Left lobe of liver (tissue), 2 donors: Measurements from ENCODE around the gene IL13RA1. TPM values are rescaled to one million over a fixed set of nuclear protein-coding genes. Genes with fewer than 3 reads are reported as not detected.
"Not testable (repeated sequence)": the region's sequence is repeated elsewhere in the genome, so short reads cannot be mapped to it uniquely, and the experiment has no call there.

ENCODE experiments used
- ATAC-seq: fragments of 200-7000 bp; cut with Tn5 transposase; one replicate; pipeline ENCODE4 v1.9.1; 2020; ENCODE audit warnings: mild to moderate bottlenecking, moderate library complexity
- DNase-seq: peaks from one replicate; pipeline ENCODE4 v3.0.0-alpha.2; 2020; ENCODE audit warnings: low spot score
- total RNA-seq: library from RNA; stranded (reverse); gene quantifications from one replicate; pipeline ENCODE4 v1.2.1, GENCODE V29; 2021
- donor health status: DM: no; HTN: no; CAD: no; lungs with moderate emphysema.
- donor health status: DM: no; HTN: yes; CAD: no.

IL13RA1 gene
- 72.5 TPM for total RNA-seq

DNA sequence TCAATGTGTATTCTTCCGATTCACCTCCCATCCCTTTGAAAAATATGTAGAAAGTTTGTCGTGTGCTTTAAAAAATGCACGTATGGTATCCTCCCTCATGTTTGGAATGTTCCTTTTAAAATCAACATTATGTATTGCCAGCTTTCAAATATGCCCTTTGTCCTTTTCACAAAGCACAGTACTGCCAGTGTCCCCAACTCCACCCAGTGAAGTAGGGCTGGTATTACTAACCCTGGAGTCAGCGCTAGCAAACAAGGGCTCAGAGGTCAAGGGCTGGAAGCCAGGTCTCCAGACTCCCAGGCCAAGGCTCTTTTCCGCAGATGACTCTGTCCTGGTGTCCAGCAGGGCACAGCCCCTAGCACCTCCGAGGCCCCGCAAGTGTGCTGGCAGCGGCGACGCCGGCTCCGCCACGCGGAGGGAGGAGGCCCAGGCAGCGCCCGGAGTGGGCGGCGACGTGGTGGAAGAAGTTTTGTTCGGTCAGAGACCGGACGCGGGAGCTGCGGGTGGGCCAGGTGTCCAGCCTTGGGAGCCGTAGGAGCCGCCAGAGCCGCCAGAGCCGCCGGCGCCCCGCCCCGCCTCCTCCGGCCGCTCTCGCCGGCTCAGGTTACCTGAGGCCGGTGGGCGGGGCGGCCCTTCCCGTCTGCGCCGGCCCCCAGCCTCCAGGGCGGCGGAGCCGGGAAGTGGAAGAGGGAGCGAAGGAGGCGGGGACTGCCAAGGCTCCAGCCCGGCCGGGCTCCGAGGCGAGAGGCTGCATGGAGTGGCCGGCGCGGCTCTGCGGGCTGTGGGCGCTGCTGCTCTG lies at the start of gene IL13RA1:
Gene IL13RA1, plus strand, starts transcription at position 720 of the 799 bp plus-strand sequence. Its CDS starts 33 bp downstream, at position 753.
- peak; percentile 84 for ATAC-seq
- DNase-seq: peak; percentile 90

DNA sequence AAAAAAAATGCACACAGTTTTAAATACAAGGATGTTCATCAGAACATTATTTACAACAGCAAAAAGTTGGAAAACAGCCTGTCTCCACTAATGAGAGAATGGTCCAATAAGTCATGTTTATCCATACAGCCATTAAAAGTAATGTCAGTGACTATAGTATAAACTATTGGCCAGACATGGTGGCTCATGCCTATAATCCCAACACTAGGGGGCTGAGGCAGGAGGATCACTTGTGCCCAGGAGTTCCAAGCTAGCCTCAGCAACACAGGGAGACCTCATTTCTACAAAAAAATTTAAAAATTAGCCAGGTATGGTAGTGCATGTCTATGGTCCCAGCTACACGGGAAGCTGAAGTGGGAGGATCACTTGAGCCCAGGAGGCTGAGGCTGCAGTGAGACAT lies 48.1 kb upstream of the IL13RA1 start:
- ATAC-seq: no peak
- DNase-seq: no peak

DNA sequence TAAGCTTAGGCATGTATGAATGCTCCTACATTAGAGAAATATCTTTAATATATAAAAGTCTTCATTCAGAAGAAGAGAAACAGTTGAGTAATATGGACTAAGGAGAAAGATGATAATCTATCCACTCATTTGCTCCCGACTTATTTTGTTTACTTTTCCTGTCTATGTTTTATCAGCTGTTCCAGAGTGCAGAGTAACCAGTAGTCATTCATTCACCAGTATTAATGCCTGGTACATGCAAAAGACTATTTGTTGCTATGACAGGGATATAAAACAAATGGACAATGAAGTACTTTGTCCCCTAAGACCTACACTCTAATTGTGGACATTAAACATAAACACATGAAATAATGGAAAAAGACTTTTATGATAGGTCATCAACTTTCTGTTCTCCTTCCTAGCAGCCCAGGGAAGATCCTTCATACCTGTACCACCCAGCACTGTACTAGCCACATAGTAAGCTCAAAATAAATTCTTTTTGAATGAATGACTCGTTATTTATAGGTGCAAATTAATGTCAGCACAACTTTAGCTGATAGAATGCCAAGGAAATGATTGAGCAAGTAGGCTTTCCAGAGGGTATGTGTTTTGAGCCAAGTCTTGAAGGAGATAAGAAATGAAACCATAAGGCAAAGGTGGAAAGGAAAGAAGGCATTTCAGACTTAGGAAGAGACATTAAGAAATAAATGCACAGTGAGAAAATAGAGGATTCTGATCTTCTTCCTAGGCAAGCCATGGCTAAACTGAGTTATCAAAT lies 45.0 kb upstream of the IL13RA1 start:
- DNase-seq (no peak), ATAC-seq (peak; percentile 66)

DNA sequence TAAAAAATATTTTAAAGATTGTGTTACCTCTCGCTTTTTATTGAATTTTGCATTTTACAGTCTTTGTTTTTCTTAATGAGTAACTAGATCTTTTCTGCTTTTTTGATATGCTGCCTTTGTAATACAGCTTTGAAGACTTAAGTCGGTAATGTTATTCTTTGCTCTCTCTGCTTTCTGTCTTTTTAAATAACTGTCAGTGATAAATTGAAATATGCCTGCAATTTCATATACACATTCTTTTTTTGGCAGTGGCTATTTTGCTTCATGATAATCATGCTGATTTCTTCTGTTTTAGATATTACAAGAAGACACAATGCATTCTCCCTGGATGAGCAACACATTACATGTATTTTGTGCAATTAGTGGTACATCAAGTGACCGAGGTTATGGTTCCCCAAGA lies 42.0 kb upstream of the IL13RA1 start:
- no peak for ATAC-seq
- no peak for DNase-seq

DNA sequence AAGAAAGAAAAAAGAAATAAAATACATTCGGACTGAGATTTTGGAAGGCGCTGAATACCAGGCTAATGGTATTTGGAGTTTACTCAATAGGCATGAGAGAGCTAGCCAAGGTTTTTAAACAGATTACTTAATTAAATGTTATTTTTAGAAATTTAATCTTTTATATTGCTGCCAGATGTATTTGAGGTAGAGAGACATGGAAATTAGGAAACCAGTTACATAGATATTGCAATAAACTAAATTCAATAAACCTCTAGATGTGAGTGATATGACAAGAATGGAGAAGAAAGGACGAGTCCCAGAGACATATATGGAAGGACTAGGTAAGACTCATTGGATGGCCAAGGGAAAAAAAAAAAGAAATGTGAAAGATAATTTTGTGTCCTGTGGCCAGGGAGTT lies 38.5 kb upstream of the IL13RA1 start:
- no peak for DNase-seq
- ATAC-seq: no peak

DNA sequence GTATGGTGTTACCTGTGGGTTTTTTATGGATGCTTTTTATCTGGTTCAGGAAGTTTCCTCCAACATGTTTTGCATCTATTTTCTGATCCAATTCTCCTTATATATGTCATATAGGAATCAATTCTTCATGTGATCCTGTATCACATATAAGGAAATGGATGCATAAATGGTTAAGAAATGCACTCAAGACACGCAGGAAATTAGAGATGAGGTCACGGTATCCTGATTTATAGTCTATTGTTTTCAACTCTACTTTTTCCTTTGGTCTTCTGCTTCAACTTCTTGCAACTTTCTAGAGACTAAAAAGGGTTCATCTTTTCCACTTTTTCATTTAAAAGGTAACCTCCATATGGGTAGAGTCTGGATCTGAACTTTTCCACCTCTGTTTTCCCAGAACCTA lies 33.6 kb upstream of the IL13RA1 start:
- no peak for DNase-seq

DNA sequence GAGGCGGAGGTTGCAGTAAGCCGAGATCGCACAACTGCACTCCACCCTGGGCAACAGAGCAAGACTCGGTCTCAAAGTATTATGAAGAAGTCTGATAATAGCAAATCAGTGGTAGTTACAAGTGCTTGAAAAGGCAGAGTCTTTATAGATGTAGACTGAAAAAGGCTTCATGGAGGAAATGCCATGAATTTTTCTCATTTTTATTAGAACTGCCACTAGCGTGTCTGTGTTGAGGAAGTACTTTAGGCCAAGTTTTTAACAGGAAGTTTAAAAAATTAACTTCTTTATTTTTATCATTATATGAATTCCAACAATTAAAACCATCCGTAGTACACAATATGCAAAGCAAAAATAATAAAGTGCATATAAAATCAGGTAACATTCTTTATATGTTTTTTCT lies 32.8 kb upstream of the IL13RA1 start:
- DNase-seq: no peak
- ATAC-seq: no peak

More for the DNA sequence above, 33.6 kb upstream of the IL13RA1 start:
- no peak for ATAC-seq

DNA sequence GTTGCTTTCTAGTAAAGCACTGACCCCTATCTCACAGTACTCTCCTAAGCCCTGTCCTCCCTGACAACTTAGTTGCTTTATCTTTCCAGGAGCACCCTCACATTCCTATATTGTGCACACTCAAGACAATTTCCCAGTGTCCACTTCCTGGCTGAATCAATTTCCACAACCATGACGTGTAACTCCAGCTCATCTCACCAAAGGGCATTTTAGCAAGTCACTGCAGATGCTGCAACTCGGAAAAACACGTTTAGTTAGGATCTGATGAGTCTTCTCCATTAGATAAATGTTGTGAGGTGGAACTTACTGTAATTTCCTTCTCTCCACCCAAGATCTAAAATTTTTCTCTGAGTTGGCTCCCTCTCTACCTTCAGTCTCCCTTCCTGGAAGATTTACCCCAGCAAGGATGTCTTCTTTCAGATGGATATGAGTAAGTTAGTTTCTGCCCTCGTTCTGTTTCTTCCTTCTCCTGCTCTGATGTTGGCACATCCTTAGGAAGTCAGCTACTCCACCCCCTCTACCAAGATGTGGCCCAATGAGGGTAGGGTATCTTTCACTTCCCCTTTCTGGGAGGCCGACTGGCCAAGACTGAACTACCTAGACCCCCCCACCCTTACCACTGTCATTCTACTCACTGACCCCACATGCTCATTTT lies 28.8 kb upstream of the IL13RA1 start:
- no peak for DNase-seq
- ATAC-seq: no peak

DNA sequence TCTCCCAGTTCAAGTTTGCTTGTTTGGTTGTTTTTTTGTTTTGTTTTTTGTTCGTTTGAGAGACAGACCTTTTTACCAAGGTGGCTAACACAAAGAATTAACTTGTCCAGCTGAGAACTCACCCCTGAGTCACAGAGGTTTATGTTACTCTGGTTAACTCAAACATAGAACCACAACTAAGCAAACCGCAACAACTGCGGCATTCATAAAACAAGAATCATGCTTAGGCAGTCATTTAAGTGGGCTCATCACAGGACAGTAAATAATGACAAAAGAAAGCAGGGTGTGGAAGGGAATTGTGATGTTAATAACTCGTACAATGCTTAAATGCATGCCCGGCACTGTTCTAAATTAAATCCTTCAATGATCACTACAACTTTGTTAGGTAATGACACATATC lies 24.7 kb upstream of the IL13RA1 start:
- ATAC-seq: no peak

DNA sequence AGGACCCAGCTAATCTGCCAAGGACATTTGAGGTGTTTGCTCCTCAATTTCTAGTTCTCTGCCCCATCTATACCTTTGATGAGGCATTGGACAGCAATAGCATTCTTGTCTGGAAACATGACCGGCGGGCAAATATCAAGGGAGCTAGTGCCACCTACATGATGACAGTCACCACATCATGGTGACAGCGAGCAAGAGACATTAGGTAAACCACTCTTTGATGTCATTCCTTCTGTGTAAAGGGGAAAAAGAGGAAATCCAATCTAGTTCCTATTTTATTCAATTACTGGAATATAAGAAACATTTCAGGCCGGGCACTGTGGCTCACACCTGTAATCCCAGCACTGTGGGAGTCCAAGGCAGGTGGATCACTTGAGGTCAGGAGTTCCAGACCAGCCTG lies 20.7 kb upstream of the IL13RA1 start:
- ATAC-seq: no peak
- DNase-seq: no peak

More for the DNA sequence above, 24.7 kb upstream of the IL13RA1 start:
- no peak for DNase-seq

DNA sequence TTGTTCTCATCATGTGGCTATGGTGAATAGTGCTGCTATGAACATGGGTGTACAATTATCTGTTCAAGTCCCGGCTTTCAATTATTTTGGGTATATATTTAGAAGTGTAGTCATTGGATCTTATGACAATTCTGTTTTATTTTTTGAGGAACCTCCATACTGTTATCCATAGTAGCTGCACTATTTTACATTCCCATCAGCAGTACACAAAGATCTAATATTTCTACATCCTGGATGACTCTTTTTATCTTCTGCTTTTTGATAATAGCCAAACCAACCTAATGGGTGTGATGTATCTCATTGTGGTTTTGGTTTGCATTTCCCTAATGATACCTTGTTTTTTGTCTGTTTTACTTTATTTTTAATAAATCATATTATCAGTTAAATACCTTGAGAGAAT lies 12.9 kb upstream of the IL13RA1 start:
- ATAC-seq (no peak), DNase-seq (no peak)

DNA sequence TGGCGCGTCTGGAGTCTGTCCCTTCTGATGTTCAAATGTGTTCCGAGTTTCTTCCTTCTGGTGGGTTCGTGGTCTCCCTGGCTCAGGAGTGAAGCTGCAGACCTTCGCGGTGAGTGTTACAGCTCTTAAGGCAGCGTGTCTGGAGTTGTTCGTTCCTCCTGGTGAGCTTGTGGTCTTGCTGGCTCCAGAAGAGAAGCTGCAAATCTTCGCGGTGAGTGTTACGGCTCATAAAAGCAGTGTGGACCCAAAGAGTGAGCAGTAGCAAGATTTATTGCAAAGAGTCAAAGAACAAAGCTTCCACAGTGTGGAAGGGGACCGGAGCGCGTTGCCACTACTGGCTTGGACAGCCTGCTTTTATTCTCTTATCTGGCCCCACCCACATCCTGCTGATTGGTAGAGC lies 11.5 kb upstream of the IL13RA1 start:
- not testable (repeated sequence) for ATAC-seq, DNase-seq

DNA sequence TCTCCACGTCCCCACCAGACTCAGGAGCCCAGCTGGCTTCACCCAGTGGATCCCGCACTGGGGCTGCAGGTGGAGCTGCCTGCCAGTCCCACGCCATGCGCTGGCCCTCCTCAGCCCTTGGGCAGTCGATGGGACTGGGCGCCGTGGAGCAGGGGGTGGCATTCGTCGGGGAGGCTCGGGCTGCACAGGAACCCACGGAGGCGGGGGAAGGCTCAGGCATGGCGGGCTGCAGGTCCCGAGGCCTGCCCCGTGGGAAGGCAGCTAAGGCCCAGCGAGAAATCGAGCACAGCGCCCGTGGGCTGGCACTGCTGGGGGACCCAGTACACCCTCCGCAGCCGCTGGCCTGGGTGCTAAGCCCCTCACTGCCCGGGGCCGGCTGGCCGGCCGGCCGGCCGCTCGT lies 10.6 kb upstream of the IL13RA1 start:
- DNase-seq, ATAC-seq: not testable (repeated sequence)

DNA sequence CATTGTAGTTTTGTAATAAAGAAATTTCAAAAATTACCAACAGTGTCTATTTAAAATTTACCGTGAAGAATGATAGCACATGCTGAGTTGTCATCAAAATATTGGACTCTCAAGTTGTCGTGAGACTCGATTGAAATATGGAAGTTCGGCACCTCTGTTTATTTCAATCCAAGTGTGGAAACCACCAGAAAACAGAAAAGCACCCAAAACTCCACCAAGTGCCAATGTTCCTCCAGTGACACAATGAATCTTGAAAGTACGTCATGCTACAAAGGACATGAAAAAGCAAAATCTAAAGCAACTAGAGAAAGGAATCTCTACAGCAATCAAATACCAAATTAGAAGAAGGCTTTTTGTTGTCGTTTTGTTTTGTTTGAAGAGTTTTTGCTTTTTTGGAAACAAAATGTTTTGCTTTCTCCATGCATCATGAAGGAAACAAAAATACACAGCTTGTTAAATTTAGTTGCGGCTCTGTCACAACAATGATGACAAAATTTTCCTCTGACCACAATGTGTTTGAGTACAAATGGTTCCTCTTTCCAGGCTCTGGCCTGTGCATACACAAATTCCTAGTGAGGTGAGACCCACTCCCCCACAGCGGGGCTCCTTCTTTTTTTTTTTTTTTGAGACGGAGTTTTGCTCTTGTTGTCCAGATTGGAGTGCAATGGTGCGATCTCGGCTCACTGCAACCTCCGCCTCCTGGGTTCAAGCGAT lies 9.6 kb upstream of the IL13RA1 start:
- no peak for ATAC-seq

DNA sequence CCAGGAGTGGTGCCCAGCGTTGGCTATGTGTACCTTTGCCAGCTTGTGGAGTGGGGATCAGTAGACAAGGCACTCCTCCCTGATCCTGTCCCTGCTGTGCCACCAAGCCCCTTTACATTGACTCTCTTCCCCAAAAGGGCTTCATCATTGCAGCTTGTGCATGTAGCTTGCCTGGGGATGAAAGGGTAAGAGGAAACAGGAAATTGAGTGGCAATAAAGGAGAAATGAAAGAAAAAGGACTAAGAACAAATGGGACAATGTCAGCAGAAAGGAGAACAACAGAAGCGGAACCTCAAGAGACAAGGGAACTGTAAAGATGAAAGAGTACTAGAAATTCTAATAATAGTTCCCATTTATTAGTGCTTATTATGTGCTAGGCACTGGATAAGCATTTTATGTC lies 8.7 kb upstream of the IL13RA1 start:
- DNase-seq (no peak), ATAC-seq (no peak)

More for the DNA sequence above, 9.6 kb upstream of the IL13RA1 start:
- no peak for DNase-seq

DNA sequence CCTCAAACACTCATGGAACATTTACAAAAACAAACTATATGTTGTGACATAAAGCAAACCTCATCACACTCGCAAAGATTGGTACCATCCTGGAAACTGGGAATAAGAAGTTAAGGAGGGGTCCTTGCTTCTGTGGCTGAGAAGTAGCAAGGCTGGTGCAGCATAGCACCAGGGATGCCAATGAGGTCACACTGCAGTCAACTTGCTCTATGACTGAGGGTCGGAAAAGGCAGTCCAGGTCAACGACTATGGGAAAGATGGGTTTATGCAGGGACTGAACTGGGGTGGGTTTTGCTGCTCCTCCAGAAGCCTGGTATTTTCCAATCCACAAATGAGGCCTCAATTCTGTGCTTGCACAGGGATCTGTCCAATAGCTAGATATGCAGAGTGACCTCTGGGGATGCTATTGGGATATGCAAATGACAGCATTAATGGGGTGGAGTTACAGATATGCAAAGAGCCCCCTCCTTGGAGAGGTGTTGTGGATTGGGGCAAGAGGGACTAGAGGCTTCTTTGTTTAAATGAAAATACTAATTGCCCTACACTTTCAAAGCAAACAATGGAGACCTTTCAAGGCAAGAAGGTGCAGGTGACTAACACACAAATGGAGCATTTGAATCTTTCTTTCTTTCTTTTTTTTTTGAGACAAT lies 7.2 kb upstream of the IL13RA1 start:
- ATAC-seq (no peak), DNase-seq (no peak)

DNA sequence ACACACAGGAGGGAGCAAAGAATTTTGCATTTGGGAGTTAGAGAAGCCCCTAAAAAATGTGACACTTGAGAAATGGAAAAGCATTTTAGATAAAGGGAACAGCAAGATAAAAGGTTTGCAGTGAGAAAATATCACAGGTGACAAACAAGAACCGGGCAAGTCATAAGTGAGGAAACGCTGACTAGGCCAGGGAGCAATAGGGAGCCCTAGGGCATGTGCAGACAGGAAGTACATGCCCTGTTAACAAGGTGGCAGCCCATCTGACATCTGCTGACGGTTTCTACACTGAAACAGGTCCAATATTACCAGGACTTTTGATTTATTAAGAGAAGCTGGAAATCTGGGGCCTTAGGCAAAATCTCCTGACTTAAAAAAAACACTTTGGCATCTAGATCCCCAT lies 4.0 kb upstream of the IL13RA1 start:
- ATAC-seq: no peak

DNA sequence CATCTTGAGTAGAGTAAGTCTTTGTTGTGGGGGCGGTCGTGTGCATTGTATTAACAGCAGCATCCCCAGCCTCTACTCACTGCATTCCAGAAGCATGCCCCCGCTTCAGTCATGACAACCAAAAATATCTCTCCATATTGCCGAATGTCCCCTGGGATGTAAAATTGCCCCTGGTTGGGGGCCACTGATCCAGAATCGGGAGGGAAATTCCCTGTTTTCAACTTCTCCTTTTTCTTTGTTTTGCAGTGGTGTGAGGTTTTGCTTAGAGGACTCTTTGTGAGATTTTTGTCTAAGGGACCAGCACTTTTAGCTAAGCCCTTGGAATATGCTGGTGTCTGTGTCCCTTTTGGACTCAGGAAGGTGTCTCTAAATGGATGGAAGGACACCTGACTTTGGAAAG lies 3.0 kb upstream of the IL13RA1 start:
- DNase-seq (no peak), ATAC-seq (no peak)

More for the DNA sequence above, 4.0 kb upstream of the IL13RA1 start:
- DNase-seq: no peak

DNA sequence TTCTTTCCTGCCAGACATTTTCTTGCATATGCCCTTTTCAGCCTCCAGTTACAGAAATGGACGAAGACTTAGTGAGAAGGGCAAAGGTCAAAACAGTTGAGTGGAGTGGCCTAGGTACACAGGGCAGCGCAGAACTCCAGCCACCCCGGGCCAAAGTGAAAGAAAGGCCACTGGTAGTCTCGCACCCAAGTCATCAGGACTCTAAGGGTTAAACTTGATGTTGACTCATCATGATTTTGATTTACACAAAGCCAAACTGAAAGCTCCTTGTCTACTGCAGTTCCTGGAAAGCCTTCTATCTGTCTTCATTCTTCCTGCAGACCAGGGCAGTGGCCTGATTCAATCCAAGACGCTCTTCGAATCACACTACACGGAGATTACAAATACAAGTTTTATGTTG lies 2.6 kb upstream of the IL13RA1 start:
- no peak for ATAC-seq

DNA sequence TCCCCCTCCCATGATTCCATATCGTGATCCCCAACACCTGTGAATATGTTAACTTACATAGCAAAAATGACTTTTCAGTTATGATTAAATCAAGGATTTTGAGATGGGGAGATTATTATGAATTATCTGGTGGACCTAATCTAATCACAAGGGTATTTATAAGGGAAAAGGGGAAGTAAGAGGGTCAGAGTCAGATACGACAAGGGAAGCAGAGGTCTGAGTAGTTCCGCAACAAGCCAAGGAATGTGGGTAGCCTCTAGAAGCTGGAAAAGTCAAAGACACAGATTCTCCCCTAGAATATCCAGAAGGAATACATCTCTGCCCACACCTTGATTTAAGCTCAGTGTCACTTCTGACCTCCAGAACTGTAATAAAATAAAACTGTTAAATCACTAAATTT lies 1.0 kb upstream of the IL13RA1 start:
- DNase-seq (no peak), ATAC-seq (no peak)

More for the DNA sequence above, 2.6 kb upstream of the IL13RA1 start:
- DNase-seq: no peak
